Natural killer cell treated with Interleukin-12 subunit alpha and Interleukin-12 subunit beta and Interleukin-15 and Interleukin-18, amount 100 ng/mL, for 72 hours (primary cell): ENCODE results near the gene MEOX1. TPM values are rescaled to one million over a fixed set of nuclear protein-coding genes. Genes with fewer than 3 reads are reported as not detected.

Source experiments
- ATAC-seq, 2 donors: fragments of 150-1000 bp; cut with Tn5 transposase in 1 of 2; sonication (Bioruptor Pico), chemical (Tn5 transposase) in 1 of 2; 2 replicates each; pipeline ENCODE4 v1.10.0; 2021
- DNase-seq: peaks from one replicate; pipeline ENCODE4 v3.0.0; 2022; ENCODE audit warnings: low spot score
- H3K27ac Mint-ChIP-seq, 2 donors: 1 replicate in 1 of 2; 2 replicates in 1 of 2; pipeline ENCODE4 v1.8.0; 2022; ENCODE audit warnings: mixed read lengths in 2 of 2, mild to moderate bottlenecking in 1 of 2, moderate library complexity in 1 of 2
- H3K27me3 Mint-ChIP-seq, 2 donors: 1 replicate in 1 of 2; 2 replicates in 1 of 2; pipeline ENCODE4 v1.8.0; 2022; ENCODE audit warnings: mixed read lengths in 2 of 2
- H3K36me3 Mint-ChIP-seq: one replicate; pipeline ENCODE4 v1.8.0; 2022; ENCODE audit warnings: mixed read lengths
- H3K4me1 Mint-ChIP-seq, 2 donors: 1 replicate in 1 of 2; 2 replicates in 1 of 2; pipeline ENCODE4 v1.8.0; 2022; ENCODE audit warnings: low read depth in 2 of 2, mixed read lengths in 2 of 2, mild to moderate bottlenecking in 1 of 2
- H3K4me3 Mint-ChIP-seq: one replicate; pipeline ENCODE4 v1.8.0; 2022; ENCODE audit warnings: mixed read lengths
- H3K9me3 Mint-ChIP-seq: 2 replicates; pipeline ENCODE4 v1.8.0; 2022; ENCODE audit warnings: mixed read lengths
- total RNA-seq, 2 donors: library from RNA; stranded (reverse); gene quantifications; one replicate each; pipeline ENCODE4 v1.2.3, GENCODE V29; 2022

The MEOX1 gene
- total RNA-seq, 2 donors from 2014 or later: not detected

DNA sequence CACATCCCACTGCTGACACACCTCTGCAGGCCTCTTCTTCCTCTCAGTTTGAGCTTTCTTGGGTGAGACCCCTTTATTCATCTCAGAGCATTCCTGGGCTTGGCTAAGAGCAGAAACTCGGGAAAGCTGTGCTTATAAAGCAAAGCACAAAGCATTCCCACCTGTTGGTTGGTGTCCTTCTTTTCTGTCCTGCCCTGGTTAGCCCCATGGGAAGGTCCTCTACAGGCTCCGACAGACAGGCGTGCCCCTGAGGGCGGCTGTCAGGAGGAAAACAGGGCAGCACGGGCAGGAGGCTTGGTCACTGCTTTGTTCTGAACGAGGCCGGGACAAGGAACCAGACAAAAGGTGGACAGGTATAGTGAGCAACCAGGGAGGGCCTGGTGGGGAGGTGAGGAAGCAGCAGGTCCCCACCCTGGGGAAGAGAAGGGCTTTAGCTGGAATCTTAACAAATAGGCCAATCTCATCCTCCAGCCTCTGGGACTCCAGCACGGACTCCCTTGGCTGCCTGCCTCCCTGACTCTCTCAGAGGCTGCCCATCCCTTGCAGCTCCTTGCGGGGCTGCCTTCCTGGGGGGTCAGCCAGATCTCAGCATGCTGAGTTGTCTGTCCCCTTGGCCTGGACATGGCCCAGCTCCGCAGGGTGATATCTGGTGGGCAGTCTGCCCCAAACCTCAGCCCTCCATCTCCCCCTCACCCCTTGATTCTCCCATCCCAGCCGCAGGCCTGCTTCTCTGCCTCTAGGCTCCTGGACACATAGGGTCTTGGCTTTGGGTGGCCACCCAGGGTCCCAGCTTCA lies 1.7 kb downstream of the MEOX1 start:
- H3K27ac Mint-ChIP-seq: no peak overlapping the region
- no peaks in the 10 kb centered on the region for H3K9me3 Mint-ChIP-seq
- H3K27me3 Mint-ChIP-seq: peaks cover 8 to 17% of the 10 kb centered on the region in 2 donors
- no peaks in the 10 kb centered on the region for H3K36me3 Mint-ChIP-seq
- H3K4me3 Mint-ChIP-seq: no peak overlapping the region
- DNase-seq: no peak
- ATAC-seq: no peak
- H3K4me1 Mint-ChIP-seq: peaks cover 6 to 21% of the 10 kb centered on the region in 2 donors

DNA sequence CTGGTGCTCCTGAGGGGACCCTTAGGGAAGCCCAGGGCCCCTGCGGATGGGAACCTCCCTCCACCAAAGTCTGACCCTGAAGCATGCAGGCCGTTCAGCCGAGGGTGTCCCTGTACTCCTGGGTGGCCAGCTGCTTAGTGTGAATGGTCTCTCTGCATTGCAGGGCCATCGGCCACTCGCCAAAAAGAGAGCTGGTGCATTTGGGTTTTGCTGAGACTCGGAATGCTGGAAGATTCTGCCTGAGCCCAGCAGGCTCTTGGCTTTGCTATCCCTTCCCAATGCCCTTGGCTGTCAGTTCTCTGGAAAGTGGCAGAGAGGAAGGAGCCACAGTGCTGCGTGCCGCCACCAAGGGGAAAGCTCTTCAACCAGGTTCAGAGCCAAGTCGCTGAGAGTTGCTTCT lies 2.8 kb downstream of the MEOX1 start:
- ATAC-seq (no peak), DNase-seq (no peak)
- Mint-ChIP-seq H3K36me3 (no peaks in the 10 kb centered on the region), H3K9me3 (no peaks in the 10 kb centered on the region), H3K4me1 (peaks cover 6 to 21% of the 10 kb centered on the region in 2 donors), H3K4me3 (no peak overlapping the region), H3K27ac (no peak overlapping the region), H3K27me3 (peaks cover 8 to 17% of the 10 kb centered on the region in 2 donors)

DNA sequence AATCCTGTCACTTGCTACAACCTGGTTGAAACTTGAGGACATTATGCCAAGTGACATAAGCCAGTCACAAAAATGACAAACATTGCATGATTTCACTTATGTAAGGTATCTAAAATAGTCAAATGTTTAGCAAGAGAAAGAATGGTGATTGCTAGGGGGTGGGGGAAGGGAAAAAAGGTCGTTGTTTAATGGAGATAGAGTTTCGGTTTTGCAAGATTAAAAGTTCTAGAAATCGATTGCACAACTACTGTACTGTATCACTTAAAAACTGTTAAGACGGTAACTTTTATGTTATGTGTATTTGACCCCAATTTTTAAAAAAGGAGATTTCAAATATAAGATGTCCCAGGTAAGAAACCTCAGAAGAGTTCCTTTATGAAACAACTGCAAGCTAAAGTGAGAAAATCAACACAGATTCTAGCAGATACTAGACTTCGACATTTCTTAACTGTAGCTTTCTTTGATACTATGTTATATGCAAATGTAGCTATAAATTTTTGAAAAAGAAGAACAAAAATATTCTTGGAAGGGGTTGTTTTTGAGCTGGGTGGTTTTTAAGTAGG lies 5.9 kb downstream of the MEOX1 start:
- Mint-ChIP-seq H3K27me3 (peaks cover 8 to 14% of the 10 kb centered on the region in 2 donors), H3K9me3 (no peaks in the 10 kb centered on the region), H3K4me3 (peak overlapping the region; percentile 17), H3K27ac (peak overlapping the region; percentile 13 to 47), H3K36me3 (no peaks in the 10 kb centered on the region), H3K4me1 (peaks cover 6 to 10% of the 10 kb centered on the region in 2 donors)
- ATAC-seq (no peak), DNase-seq (no peak)

GRCh38 chr17:43652124-43652480 lies 9.6 kb downstream of the MEOX1 start:
- no peaks in the 10 kb centered on the region for H3K36me3 Mint-ChIP-seq
- H3K9me3 Mint-ChIP-seq: no peaks in the 10 kb centered on the region
- peaks cover 6 to 10% of the 10 kb centered on the region in 2 donors for H3K4me1 Mint-ChIP-seq
- ATAC-seq (no peak), DNase-seq (no peak)
- H3K27ac Mint-ChIP-seq: no peak overlapping the region
- peaks cover 22 to 25% of the 10 kb centered on the region in 2 donors for H3K27me3 Mint-ChIP-seq
- H3K4me3 Mint-ChIP-seq: no peak overlapping the region

DNA sequence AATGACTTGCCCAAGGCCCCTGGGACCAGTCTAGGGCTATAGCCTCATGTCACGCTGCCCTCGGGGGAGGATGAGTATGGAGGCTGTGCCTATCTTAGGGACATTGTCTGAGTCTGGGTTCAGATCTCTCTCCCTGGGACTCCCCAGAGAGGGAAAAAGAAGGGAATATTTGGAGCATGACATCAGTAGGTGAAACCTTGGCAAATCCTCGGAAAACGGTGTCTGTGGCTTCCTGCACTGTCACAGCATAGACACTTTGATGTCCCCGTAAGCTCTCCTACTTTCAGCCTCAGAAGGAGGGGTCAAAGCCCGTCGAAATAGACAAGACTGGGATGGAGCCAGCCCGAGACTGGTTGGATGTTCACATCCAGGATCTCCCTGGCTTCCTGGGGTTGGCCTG lies 11.3 kb downstream of the MEOX1 start:
- Mint-ChIP-seq H3K27me3 (peaks cover 19 to 21% of the 10 kb centered on the region in 2 donors), H3K9me3 (no peaks in the 10 kb centered on the region), H3K4me1 (no peaks in the 10 kb centered on the region), H3K36me3 (no peaks in the 10 kb centered on the region), H3K4me3 (no peak overlapping the region), H3K27ac (no peak overlapping the region)
- ATAC-seq (no peak), DNase-seq (no peak)

GRCh38 chr17:43648916-43649315 lies 12.8 kb downstream of the MEOX1 start:
- no peak for ATAC-seq
- Mint-ChIP-seq H3K9me3 (no peaks in the 10 kb centered on the region), H3K27ac (no peak overlapping the region), H3K27me3 (peaks cover 23 to 29% of the 10 kb centered on the region in 2 donors), H3K36me3 (no peaks in the 10 kb centered on the region), H3K4me3 (no peak overlapping the region), H3K4me1 (no peaks in the 10 kb centered on the region)
- DNase-seq: no peak

- Mint-ChIP-seq H3K36me3 (no peaks in the 10 kb centered on the region), H3K4me3 (no peak overlapping the region), H3K27me3 (peaks cover 21 to 30% of the 10 kb centered on the region in 2 donors), H3K4me1 (no peaks in the 10 kb centered on the region), H3K9me3 (no peaks in the 10 kb centered on the region), H3K27ac (no peak overlapping the region)
- DNase-seq (no peak), ATAC-seq (no peak)
Measured at GRCh38 chr17:43645765-43646481, 15.8 kb downstream of the MEOX1 start.

- Mint-ChIP-seq H3K36me3 (no peaks in the 10 kb centered on the region), H3K4me3 (no peak overlapping the region), H3K27me3 (peaks cover 21 to 30% of the 10 kb centered on the region in 2 donors), H3K4me1 (no peaks in the 10 kb centered on the region), H3K27ac (no peak overlapping the region), H3K9me3 (no peaks in the 10 kb centered on the region)
- DNase-seq: no peak
- ATAC-seq: no peak
Measured at GRCh38 chr17:43645450-43645764, 16.3 kb downstream of the MEOX1 start.

- H3K4me3 Mint-ChIP-seq: no peak overlapping the region
- no peak overlapping the region for H3K27ac Mint-ChIP-seq
- H3K27me3 Mint-ChIP-seq: peaks cover 21 to 30% of the 10 kb centered on the region in 2 donors
- ATAC-seq (no peak), DNase-seq (no peak)
- H3K36me3 Mint-ChIP-seq: no peaks in the 10 kb centered on the region
- H3K4me1 Mint-ChIP-seq: no peaks in the 10 kb centered on the region
- H3K9me3 Mint-ChIP-seq: no peaks in the 10 kb centered on the region
Measured at GRCh38 chr17:43644081-43644480, 17.6 kb downstream of the MEOX1 start.

DNA sequence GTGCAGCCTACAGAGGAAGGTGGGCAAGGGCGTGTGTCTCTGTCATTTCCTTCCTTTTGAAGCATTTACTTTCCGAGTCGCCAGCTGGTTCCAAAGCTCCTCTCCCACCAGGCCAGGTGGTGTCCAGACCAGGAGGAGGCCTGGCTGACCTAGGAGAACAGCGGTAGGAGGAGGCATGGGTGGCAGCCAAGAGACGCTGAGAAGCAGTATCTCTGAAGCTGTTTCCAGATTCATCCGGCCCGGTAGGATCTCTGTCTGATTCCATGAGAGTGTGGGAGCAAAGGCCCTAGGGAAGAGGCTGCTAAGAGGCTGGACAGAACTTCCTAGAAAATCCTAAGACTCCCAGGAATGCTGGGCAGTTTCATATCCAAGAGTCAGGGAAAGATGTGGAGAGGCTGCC lies 20.3 kb downstream of the MEOX1 start:
- no peak overlapping the region for H3K27ac Mint-ChIP-seq
- DNase-seq (no peak), ATAC-seq (no peak)
- H3K36me3 Mint-ChIP-seq: no peaks in the 10 kb centered on the region
- H3K4me1 Mint-ChIP-seq: no peaks in the 10 kb centered on the region
- H3K27me3 Mint-ChIP-seq: peaks cover 14 to 17% of the 10 kb centered on the region in 2 donors
- H3K9me3 Mint-ChIP-seq: no peaks in the 10 kb centered on the region
- H3K4me3 Mint-ChIP-seq: no peak overlapping the region

DNA sequence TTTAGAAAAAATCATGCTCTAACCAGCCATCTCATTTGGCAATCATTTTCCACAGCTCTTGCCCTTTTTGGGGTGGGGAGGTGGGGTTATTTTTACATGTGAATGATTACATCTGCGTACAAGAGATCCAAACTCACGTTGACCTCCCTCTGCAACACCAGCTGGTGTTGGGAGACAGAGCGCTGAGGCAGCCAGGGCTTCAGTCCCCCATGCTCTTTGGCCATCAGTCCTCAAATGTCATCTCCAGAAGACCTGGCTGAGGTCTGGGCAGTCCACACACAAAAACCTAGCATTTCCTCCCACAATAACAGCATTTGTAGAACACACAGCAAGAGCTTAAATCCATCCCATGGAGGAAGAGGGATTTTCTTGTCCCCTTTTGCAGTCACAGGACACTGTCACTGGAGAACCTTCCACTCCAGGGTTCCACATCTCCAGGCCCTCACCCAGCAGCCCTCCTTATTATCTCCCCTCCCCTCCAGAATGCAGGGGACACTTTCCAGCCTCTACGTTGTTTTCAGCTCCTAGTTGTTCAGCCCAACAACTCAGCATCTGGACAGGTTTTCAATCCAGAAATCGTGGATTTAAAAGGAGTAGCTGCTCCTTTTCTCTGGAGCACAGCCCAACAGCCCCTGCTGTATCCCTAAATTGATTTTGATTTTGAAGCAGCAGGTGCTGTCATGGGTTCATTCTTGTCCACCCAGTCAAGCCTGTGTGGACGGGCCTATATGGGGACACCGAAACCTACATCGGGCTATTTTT lies 21.1 kb downstream of the MEOX1 start:
- DNase-seq (no peak), ATAC-seq (no peak)
- Mint-ChIP-seq H3K27me3 (peaks cover 13 to 17% of the 10 kb centered on the region in 2 donors), H3K4me1 (no peaks in the 10 kb centered on the region), H3K4me3 (no peak overlapping the region), H3K36me3 (no peaks in the 10 kb centered on the region), H3K27ac (no peak overlapping the region), H3K9me3 (no peaks in the 10 kb centered on the region)

- peaks cover 13 to 16% of the 10 kb centered on the region in 2 donors for H3K27me3 Mint-ChIP-seq
- H3K9me3 Mint-ChIP-seq: no peaks in the 10 kb centered on the region
- no peaks in the 10 kb centered on the region for H3K36me3 Mint-ChIP-seq
- H3K4me3 Mint-ChIP-seq: no peak overlapping the region
- DNase-seq: no peak
- no peak for ATAC-seq
- no peak overlapping the region for H3K27ac Mint-ChIP-seq
- H3K4me1 Mint-ChIP-seq: no peaks in the 10 kb centered on the region
Measured at GRCh38 chr17:43637563-43638323, 24.0 kb downstream of the MEOX1 start.

DNA sequence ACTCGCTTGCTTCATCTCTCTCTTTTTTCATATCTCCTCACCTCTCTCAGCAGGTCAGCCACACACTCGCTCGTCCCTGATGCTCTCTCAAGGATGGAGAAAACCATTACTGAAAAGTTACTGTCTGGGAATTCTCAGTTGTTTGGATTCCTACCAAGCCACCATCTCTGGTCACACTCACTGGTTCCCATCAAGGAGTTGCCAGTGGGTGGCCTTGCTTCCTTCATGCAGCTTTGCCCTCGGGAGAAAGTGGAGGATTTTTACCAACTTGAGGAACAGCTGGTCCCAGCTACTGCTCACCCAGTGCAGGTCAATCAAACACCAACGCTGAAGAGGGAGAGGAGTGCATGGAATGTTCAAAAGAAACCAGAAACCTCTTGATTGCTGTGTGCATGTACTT lies 25.3 kb downstream of the MEOX1 start:
- ATAC-seq (no peak), DNase-seq (no peak)
- Mint-ChIP-seq H3K36me3 (no peaks in the 10 kb centered on the region), H3K27me3 (peaks cover 13 to 16% of the 10 kb centered on the region in 2 donors), H3K27ac (no peak overlapping the region), H3K4me1 (no peaks in the 10 kb centered on the region), H3K9me3 (no peaks in the 10 kb centered on the region), H3K4me3 (no peak overlapping the region)
